ENCODE data around the gene FAM221B.

FAM221B gene

GRCh38 chr9:35828716-35829083 lies at the start of gene FAM221B:
Gene FAM221B (minus strand): TSS chr9:35828732. CDS start chr9:35826161, 2,571 bp downstream.
- DNase-seq (ENCODE audit: low read depth in 2 of 2) = no peak

GRCh38 chr9:35872505-35872904 lies 44.0 kb upstream of the FAM221B start:
- no peak for DNase-seq (ENCODE audit: low read depth in 2 of 2)

- no peak for DNase-seq (ENCODE audit: low read depth in 2 of 2)
Measured at GRCh38 chr9:35871545-35871944, 43.0 kb upstream of the FAM221B start.

- DNase-seq (ENCODE audit: low read depth in 2 of 2) = no peak
Measured at GRCh38 chr9:35870351-35870923, 41.9 kb upstream of the FAM221B start, which contains the start of gene OR13J1. Gene OR13J1 (minus strand): TSS chr9:35870401. CDS start chr9:35870401, 0 bp downstream.

- no peak for DNase-seq (ENCODE audit: low read depth in 2 of 2)
Measured at GRCh38 chr9:35869621-35870216, 41.2 kb upstream of the FAM221B start.

- no peak for DNase-seq (ENCODE audit: low read depth in 2 of 2)
Measured at GRCh38 chr9:35868933-35869332, 40.4 kb upstream of the FAM221B start.

GRCh38 chr9:35867538-35867937 lies 39.0 kb upstream of the FAM221B start:
- no peak for DNase-seq (ENCODE audit: low read depth in 2 of 2)

GRCh38 chr9:35864695-35865255 lies 36.2 kb upstream of the FAM221B start:
- no peak for DNase-seq (ENCODE audit: low read depth in 2 of 2)

GRCh38 chr9:35863583-35863982 lies 35.1 kb upstream of the FAM221B start:
- no peak for DNase-seq (ENCODE audit: low read depth in 2 of 2)

GRCh38 chr9:35862328-35862727 lies 33.8 kb upstream of the FAM221B start:
- DNase-seq (ENCODE audit: low read depth in 2 of 2) = no peak

- DNase-seq (ENCODE audit: low read depth in 2 of 2) = no peak
Measured at GRCh38 chr9:35861161-35861897, 32.8 kb upstream of the FAM221B start.

- DNase-seq (ENCODE audit: low read depth in 2 of 2) = no peak
Measured at GRCh38 chr9:35859990-35860339, 31.4 kb upstream of the FAM221B start.

- no peak for DNase-seq (ENCODE audit: low read depth in 2 of 2)
Measured at GRCh38 chr9:35859310-35859989, 30.9 kb upstream of the FAM221B start.

- no peak for DNase-seq (ENCODE audit: low read depth in 2 of 2)
Measured at GRCh38 chr9:35858458-35858857, 29.9 kb upstream of the FAM221B start.

GRCh38 chr9:35856882-35857281 lies 28.4 kb upstream of the FAM221B start:
- DNase-seq (ENCODE audit: low read depth in 2 of 2) = no peak

GRCh38 chr9:35856206-35856605 lies 27.7 kb upstream of the FAM221B start:
- no peak for DNase-seq (ENCODE audit: low read depth in 2 of 2)

- DNase-seq (ENCODE audit: low read depth in 2 of 2) = no peak
Measured at GRCh38 chr9:35854091-35854762, 25.7 kb upstream of the FAM221B start.

- no peak for DNase-seq (ENCODE audit: low read depth in 2 of 2)
Measured at GRCh38 chr9:35852876-35853865, 24.6 kb upstream of the FAM221B start.

- DNase-seq (ENCODE audit: low read depth in 2 of 2) = no peak
Measured at GRCh38 chr9:35852267-35852815, 23.8 kb upstream of the FAM221B start.

Measured in stimulated activated CD8-positive, alpha-beta memory T cell treated with anti-CD3 and anti-CD28 coated beads, Interleukin-2, amount 100 ng/mL, for 1 hour (primary cell).